Activated CD4-positive, alpha-beta T cell treated with anti-CD3 and anti-CD28 coated beads, Interleukin-2, amount 50 U/mL, for 48 hours (primary cell): ENCODE measurements around the gene KCNAB2.

Experiments used
- DNase-seq, 2 experiments: peaks; one replicate each; pipeline ENCODE4 v3.0.0-alpha.2; 2020

Gene KCNAB2

DNA sequence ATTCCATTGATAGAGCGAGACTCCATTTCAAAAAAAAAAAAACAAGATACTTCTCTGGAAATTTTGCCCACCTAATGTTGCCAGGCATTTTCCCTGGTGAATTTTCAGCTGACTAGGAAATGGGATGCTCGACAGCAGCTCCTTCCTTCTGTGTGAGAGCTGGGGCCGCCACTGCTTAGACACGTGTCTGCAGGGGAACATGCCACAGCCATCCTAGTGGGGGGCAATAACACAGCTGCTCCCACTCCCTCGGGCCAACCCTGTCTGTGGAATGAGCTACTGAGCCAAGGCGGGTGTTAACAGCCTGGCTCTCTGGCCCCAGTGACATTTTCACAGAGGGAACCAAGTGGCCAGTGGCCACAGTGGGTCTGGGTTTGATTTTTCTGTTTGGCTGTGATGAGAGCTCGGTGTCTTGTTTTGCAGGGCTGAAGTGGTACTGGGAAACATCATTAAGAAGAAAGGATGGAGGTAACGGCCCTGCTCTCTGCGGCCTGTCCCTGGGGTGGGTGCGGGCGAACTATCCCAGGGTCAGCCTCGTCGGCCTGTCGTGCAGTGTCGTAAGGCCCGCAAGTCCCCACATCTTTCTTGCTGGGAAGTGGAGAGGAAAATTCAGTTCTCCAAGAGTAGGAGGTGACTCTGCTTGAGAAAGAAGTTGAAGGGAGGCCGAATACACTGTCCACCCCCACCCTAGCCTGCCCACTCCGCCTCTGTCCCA is 39.2 kb downstream of the KCNAB2 start:
- DNase-seq, result no peak

DNA sequence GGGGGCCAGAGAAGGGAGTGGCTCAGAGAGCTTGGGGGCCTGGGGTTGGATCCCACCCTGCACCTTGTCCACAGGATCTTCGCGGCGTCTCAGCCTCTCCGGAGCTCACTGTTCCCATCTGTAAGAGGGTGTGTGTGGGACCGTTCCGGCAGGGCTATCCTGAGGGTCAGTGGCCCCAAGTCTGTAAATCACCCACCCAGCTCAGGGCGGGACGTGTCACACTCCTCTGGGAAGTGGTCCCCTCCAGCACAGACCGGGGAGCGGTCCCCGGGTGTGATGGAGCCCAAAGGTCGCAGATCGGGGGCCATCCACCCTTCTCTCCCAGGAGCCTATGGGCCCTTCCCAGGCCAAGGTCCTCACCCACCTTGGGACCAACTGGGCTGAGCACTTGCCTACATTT is 40.0 kb downstream of the KCNAB2 start:
- no peak for DNase-seq

DNA sequence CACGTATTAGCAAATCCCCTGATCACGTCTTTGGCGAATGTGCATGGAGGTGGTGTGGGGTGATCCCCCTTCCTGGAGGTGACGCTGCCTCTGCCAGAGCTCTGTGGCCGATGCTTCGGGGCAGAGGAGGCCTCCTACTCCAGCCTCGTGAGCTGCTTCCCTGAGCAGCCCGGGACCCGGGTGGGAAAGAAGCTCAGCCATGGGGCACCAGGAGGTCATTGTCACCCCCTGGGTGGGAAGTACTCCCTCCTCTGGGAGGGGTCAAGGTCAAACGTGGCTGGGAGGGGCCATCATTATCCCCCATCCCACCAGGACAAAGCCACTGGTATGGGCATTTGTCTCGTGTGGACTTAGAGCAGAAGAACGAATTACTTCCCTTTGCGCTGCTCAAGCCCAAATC is 40.7 kb downstream of the KCNAB2 start:
- DNase-seq, result no peak

DNA sequence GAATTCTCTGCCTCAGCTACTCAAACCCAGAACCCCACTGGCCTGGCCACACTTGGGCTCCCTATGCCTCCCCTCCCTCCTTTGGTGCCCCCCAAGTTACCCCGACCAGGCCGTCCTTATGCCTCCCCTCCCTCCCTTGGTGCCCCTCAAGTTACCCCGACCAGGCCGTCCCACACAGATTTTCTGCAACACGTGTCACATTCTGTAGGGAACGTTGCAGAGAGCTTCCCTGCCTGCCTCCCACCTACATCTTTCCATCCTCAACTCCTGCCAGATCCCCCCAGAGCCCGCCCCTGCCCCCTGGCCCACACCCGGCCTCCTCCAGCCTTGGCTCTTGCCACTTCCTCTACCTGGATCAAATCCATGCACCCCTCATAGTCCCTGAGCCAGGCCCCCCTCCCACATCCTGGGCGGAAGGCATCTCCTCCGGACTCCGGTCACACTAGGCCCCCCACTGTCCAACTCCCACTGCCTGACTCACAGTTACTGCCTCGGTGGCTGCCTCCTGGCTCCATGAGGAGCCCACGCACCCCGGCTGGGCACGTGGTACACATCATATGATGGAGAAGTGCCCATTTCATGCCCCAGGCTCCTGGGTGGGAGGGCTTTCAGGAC is 41.2 kb downstream of the KCNAB2 start:
- no peak for DNase-seq

DNA sequence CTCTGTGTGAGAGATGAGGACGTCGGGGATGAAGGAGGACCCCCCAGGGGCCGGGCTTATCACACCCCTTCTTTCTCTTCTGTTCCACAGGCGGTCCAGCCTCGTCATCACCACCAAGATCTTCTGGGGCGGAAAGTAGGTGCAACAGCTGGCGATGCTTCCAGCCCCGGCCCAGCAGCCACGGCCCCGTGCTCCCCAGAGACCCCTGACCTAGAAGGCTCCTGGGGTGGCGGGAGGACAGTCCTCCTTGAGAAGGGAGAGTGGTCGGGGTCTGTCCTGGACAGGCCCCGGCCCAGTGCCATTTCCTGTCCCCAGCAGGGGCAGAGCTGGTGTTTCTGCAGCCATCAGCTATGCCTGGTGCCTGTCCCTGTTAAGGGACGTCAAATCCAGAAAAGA is 41.7 kb downstream of the KCNAB2 start:
- DNase-seq, result no peak

DNA sequence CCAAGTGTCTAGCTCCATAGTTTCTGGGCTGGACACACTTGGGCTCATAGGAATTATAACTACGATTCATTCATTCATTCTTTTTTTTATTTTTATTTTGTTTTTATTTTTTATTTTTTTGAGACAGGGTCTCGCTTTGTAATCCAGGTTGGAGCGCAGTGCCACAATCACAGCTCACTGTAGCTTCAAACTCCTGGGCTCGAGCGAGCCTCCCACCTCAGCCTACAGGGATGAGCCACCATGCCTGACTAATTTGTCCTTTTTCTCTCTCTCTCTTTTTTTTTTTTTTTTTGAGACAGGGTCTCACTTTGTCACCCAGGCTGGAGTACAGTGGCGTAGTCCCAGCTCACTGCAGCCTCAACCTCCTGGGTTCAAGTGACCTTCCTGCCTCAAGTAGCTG is 42.3 kb downstream of the KCNAB2 start:
- no peak for DNase-seq

DNA sequence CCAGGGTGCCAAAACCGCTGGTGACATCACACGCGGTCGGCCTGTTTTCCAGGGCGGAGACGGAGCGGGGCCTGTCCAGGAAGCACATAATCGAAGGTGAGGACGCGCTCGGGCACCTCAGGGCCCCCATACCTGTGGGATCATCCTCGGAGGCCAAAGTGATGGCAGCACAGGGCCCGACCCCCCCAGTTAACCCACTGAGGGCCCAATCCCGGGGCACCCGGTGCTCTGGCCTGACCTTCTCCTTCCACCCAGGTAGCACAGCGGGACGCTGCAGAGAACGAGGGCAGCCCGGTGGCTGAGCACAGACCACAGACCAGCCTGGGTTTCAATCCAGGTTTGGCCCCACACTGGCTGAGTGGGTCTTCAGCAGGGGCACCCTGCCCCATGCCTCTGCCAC is 43.3 kb downstream of the KCNAB2 start:
- DNase-seq, result no peak

DNA sequence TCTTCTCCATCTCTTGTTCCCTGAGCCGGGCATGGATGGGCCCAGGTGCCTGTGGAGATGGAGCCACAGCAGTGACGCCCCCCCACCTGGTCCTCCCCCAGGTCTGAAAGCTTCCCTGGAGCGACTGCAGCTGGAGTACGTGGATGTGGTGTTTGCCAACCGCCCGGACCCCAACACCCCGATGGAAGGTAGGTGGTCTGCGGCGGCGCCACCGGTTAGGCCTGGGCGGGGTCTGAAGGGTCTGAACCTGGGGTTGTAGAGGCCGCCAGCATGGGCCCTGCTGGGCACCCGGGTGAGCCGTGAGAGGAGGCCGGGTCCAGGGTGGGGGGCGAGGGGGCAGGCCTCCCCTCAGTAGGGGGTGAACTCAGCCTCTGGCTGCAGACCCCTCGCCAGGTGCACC is 44.6 kb downstream of the KCNAB2 start:
- DNase-seq, result no peak

DNA sequence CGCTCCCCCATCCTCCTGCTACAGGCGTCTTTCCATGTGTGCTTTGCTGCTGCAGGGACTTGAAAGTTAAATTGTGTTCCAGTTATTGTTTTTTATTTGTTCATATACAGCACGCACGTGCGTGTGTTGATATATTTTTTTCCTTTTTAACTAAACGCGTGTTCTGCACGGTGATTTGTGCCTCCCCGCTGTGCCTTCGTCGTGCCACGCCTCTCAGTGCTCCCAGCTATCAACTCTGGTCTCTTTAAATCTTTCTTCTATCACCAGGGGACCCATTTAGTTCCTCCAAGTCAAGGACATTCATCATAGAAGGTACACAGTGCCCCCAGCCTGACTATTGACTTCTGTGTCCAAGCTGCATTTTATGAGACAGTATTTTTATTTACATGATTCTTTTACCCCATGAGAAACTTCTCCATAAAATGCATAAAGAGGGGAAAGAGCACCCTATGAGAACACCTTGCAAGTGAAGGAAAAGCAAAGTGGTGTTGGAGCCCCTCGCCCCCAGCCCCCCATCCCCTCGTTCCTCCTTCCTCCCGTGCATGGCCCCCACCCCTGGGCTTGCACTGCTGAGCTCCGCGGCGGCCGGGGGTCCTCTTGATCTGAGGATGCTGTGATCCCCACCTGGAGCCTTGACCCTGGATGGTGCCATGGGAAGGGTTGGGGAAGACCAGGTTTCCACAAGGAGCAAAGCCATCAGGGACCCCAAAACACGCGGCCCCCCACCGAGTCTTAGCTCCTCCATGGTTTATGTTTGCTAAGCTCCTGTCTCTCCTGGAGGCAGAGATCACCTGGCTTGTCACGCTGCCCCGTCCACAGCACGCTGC is 45.5 kb downstream of the KCNAB2 start:
- no peak for DNase-seq

DNA sequence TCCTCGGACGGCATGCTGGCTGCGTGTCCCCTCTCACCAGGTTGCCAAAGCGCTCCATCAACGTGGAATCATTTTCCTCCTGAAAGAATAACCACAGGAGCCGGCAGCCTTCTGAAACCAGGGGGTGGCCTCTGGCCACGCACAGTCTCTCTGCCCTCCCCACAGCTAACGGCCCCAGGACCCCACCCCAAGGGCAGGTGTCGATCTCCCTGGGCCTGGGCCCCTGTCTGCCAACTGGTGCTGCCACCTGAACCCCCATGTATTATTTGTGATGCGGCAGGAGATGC is 46.1 kb downstream of the KCNAB2 start:
- DNase-seq, result no peak

DNA sequence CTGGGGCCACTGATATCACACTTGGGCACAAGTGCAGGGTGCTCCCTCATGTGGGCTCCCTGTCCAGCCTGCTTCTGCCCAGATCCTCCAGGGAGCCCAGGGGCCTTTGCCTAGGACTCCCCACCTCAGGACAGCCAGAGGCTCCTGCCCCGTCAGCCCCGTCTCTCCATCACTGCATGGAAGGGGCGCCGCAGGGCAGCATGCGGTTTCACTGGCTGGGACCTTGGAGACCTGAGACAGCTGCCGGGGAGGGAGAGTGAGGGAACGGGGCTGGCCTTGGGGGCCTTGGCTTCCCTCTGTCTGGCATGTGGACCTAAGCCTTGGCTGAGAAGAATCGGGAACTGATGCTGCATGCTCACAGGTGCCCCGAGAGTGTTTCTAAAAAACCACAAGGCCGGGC is 46.5 kb downstream of the KCNAB2 start:
- no peak for DNase-seq

DNA sequence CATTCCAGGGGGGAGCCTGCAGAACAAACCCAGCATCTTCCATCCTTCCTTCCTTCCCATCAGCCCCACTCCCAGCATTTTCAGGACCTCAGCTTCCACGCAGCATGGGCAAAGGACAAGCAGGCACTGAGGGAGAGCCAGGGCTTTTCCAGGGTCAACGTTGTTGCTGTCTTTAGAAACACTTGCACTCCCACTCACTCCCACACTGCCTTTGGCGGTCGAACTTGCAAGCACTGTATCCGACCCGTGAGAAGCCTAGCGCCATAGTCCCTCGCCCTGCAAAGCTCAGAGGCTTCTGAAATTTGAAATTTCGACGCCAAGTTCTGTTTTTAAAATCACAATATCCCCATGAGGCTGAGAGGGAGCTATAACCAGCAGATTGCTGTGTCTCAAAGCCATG is 47.4 kb downstream of the KCNAB2 start:
- no peak for DNase-seq

DNA sequence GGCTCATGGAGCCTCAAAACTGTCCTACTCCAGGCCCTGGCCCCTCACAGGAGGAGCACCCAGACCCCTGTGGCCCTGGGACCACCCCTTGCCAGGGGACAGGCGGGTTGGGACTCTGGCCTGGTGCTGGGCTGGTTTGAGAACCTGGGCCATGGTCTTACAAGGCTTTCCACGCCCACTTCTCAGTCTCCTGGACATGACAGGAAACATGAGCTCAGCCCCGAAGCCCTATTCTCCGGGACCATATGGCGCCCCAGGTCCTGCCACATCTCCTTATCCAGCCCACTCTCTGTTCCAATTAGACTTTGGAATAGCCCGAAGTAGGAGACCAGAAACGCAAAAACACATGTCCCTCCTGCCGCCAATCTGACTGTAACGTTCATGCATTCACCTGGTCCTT is 47.9 kb downstream of the KCNAB2 start:
- no peak for DNase-seq

DNA sequence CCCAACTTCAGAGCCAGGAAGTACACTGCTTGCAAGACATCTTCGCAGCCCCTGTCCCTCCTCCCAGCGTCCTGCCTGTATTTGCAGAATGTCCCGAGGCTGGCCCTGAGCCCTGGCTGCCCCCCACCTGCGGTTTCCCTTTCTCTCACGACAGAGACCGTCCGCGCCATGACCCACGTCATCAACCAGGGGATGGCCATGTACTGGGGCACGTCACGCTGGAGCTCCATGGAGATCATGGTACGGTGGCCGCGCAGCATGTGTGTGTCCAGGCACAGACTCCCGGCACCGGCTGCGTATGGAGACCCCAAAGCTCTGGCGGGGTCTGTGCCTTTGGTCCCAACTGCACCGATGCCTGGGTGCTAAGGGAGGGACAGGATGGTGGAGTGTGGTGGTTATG is 48.6 kb downstream of the KCNAB2 start:
- no peak for DNase-seq

DNA sequence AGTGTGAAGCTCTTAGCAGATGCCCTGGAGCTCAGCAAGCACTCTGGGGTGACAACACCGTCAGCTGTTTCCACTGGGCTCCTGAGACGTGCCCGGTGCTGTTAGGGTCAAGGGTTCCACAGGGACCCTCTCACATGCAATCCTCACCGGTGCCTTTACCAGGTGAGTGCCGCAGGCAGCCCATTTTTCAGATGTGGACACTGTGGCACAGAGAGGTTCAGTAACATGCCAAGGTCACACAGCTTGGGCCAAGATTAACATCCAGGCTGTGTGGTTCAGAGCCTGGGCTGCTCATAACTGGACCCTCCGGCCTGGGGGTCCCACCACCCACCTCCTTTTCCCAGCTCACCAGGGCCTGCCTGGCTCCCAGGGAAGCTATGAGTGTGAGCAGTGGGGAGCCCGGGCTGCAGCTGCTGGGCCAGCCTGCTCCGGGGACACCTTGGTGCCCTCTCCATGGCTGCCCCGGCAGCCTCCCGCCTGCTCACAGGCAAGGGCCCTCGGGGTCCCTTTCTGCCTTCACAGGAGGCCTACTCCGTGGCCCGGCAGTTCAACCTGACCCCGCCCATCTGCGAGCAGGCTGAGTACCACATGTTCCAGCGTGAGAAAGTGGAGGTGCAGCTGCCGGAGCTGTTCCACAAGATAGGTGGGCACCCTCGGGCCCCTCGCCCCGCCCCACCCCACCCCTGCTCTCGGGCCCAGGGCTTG is 49.3 kb downstream of the KCNAB2 start:
- no peak for DNase-seq

DNA sequence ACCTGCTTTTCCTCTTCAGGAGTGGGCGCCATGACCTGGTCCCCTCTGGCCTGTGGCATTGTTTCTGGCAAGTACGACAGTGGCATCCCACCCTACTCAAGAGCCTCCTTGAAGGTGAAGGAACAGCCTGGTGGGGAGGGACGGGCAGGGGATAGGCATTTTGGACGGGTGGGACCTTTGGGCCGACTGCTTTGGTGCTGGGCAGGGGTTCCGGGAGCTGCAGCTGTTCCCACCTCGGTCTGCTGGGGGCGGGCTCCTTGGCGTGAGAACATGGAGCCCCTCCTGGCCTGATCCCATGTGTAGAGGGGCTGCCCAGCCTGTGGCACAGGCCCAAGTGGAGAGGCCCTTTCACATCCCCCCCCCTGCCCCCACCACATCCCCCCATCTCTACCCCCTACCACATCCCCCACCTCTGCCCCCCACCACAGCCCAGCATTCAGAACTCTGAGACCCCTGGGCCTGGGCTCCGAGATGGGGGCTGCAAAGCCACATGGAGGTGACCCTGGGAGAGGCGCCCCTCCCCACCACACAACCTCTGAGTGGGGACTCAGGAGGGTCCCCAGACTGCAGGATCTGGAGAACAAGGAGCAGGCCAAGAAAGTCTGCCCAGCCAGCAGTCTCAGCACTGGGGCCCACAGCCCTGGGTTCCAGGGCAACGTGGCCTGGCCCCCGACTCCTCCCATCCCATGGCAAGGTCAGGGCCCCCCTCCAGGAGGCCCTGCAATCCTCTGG is 50.0 kb downstream of the KCNAB2 start:
- no peak for DNase-seq

DNA sequence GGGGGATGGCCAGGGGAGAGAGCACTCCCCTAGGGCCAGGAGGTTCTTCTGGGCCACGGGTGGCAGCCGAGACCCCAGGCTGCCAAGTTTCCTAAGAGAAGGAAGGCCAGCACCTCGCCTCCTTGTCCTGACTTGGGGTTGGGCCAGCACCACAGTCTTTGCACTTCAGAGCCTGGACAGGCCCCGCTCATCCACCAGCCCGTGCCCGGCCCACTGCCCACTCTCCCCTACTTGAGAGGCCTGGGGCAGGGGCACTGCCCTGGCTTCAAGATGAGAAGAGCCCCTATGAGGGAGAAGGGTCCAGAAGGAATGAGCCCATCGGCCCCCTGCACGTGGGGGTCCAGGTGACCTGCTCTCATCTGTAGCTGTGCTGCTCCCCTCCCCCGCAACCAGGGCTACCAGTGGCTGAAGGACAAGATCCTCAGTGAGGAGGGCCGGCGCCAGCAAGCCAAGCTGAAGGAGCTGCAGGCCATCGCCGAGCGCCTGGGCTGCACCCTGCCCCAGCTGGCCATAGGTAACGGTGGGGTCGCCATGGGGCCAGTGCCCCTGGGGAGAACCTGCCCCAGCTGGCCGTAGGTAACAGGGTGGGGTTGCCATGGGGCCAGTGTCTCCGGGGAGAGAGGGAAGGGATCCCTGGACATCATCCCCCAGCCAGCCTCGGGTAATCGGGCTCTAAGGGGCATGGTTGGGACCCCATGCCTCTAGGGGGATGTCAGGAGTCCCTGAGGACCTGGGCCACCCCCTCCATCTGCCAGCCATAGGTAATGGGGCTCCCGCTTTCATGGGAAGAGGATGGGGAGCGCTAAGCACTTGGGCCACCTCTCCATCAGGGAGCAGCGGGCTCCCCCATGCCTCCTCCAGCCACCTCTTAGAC is 50.8 kb downstream of the KCNAB2 start:
- no peak for DNase-seq

DNA sequence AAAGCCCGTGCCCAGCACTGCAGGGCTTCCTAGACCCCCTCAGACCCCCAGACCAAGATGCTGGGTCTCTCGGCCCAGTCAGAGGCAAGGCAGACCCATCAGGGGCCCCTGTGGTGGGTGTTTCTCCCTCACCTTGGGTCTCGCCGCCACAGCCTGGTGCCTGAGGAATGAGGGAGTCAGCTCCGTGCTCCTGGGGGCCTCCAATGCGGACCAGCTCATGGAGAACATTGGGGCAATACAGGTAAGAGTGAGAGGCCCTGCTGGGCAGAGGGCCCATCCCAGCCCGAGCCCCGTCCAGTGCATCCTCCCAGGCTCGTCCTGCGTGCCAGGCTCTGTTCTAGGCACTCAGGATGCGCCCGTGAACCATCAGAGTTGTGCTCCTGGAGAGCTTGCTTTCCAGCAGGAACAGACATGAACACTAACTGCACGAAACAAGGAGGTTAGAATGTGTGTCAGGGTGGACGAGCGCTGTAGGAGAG is 51.5 kb downstream of the KCNAB2 start:
- DNase-seq, result no peak

DNA sequence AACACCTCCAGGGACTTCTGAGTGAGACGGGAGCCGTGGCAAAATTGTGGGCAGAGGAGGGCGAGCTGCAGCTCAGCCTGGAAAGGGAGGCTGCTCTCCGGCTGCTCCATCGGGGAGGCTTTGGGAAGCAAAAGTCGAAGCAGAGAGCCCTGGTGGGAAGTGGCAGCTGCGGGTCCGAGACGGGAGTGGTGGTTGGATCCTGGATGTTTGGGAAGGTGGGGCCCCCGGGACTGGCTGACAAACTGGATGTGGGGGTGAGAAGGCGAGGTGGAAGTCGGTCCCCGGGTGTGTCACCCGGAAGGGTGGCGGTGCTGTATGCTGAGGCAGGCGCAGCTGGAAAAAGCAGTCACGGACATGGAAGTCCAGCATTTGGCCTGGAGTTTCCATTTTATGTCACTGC is 52.1 kb downstream of the KCNAB2 start:
- DNase-seq, result no peak

DNA sequence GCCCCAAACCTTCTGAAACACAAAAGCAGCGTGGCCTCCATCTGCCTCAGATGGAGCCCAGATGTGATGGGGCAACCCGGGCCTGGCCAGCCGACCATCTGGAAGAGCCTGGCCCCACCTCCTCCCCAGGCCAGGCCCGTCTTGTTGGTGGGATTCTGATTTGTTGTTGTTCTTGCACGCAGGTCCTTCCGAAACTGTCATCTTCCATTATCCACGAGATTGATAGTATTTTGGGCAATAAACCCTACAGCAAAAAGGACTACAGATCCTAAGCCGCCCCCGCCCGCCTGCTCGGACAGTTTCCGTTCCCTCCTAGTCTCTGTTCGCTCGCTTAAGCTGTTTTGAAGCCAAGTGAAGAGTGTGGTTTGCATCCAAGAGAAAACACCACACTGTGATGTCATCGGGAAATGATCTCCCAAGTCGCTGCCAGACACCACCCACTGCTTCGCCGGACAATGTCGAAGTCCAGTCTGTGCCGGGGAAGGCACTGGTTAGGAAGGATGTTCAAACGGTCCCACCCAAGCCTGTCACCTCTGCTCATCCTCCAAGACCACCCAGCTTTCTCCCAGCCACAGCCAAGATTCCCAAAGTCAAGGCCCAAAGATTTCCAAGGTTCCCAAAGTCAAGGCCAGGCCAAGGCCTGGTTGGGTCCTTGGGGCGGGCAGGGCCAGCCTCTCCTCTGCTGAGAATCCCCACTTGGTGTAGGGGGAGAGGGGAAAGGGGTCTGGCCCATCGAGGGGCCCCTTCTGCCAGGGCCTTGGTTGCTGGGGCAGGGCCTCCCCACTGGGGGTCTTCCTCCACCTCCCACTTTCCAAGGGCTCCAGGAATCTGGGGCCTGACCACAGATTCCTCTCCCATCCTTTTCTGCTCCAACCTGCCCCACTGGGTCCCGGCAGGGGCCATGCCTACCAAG is 52.9 kb downstream of the KCNAB2 start:
- DNase-seq, result no peak

DNA sequence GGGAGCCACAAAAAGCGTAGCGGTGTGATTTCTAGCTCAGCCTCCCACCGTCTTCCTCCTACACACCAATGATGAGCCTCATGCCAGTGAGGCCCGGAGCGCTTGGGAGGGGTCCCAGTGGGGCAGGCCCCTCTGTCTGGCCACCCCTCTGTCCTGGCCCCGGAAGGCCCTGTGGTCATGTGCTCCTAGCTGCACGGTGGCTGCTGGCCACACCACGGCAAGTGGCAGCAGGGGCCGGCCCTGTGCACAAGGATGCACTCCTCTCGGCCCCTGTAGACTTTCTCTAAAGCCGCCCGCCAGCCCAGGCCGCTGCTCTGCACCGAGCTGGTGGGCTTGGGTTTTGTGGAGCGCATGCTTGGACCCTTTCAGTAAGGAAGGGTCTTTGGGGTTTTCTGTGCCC is 53.6 kb downstream of the KCNAB2 start:
- no peak for DNase-seq
